Fibroblast of mammary gland (primary cell): ENCODE data around the gene AK2.

ENCODE experiments used
- DNase-seq: peaks from one replicate; pipeline ENCODE4 v3.0.0-alpha.2; 2010; ENCODE audit warnings: low read depth
- H3K4me3 ChIP-seq: 2 replicates; pipeline ENCODE4 v1.5.1; 2011; ENCODE audit warnings: low read depth, mild to moderate bottlenecking, low read length, moderate library complexity; ENCODE audit not compliant: control insufficient read depth
- CTCF ChIP-seq: conservative IDR thresholded peaks from 2 replicates; pipeline ENCODE4 v1.5.1; 2011; ENCODE audit warnings: low read depth, low read length, inconsistent platforms; ENCODE audit not compliant: control insufficient read depth, insufficient read depth

The AK2 gene

GRCh38 chr1:32958827-32959226 is 77.9 kb downstream of the AK2 start:
- H3K4me3 ChIP-seq = no peak overlapping the region
- no peak for DNase-seq
- TF ChIP-seq CTCF = no peak
